Putamen (tissue), 1 donor: ENCODE data around the gene RAD51B.
A peak's percentile ranks its signal among the peaks of the same experiment; 100 is the strongest.

Experiments used
- DNase-seq: peaks from one replicate; pipeline ENCODE4 v3.0.0-alpha.2; 2016; ENCODE audit warnings: low spot score

Gene RAD51B

DNA sequence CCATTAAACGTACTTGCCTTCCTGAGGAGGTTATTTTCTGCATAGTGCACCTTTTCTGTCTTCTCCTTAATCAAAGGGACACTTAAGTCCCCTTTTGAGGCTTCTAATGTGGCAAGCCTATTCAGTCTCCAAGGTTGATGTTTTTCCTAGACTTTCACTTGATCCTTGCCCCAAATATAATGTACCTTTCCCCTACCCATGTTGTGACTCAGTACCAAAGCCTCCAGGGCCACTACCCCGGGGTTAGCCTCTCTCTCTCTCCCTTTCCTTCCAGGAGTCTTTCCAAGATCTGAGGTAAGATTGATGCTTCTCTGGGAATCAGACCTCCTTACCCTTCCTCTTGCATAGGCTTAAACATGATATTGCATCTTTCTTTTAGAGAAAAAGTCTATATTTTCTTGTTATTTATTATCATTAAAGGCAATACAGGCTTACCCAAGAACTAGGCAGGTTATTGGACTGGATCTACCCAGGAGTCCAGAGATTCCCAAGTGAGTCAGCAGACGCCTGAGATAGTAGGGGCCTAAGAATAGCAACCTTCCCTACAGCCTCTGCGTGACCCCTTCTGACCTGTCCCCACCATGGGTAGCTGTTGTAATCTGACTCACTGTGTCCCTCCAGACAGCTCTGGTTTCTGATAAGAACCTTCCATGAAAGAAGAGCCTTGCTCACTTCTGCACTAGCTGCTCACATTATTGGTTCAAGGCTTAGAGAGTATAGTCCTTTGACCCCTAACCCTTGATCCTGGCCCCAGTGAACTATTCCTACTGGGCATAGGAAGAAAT lies 800.4 kb downstream of the RAD51B start:
- no peak for DNase-seq

DNA sequence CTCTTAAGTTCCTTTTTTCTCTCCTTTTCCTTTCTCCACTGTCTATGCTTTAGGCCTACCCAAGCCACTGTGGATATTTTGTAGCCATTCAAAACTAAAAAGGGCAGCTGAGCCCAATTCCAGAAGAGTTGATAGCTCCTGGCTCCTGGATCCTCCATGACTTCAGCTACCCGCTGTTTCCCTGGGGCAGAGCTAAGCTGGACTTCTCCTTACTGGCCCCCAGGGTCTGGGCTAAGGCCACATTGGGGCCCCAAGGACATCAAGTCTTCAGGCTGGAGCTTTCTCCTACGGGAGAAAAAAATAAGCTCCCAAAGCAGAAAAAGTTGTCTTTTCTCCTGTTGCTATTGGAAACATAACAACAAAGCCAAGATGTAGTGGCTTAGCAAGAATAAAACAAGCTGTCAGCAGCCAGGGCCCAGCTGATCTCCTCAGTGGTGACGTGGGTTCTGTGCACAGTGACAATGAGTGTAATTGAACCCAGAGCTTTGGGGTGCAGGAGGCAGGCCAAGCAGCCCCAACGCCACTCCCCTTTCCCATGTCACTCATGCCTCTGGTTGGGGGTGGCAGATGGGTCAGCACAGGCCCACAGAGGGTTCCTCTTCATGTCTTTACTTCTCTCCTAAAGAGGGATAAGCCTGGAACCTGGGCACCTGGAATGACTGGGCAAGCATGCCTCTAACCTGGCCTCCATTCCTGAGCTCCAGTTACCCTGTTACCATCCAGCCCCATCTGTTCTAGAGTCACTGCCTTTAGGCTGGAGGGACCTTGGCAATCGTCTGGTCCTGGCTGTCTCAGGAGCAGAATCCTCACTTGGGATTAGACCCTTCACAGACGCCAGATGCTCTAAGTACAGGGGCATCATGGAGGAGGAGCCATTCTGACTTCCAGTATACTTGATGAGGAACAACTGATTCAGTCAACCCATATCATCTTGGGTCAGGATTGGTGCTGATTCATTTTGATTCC lies 802.1 kb downstream of the RAD51B start:
- DNase-seq, result peak; percentile 51

DNA sequence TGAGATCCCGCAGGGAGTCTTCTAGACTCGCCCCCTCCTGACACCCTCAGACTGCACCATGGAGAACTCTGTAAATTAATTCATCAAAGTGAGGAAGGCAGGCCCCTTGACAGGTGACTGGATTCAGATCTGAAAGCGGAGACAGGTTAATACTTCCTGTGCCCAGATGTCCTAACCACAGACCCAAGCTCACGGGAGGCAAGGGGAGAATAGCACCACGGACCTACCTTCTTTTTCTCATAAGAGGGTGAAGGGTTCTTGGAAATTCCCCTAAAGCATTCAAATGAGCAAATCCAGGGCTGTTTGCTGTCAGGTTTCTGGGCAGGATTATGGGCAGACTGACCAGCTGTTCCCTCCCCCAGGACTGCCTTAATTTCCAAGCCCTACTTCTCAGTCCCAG lies 803.3 kb downstream of the RAD51B start:
- DNase-seq, result no peak

DNA sequence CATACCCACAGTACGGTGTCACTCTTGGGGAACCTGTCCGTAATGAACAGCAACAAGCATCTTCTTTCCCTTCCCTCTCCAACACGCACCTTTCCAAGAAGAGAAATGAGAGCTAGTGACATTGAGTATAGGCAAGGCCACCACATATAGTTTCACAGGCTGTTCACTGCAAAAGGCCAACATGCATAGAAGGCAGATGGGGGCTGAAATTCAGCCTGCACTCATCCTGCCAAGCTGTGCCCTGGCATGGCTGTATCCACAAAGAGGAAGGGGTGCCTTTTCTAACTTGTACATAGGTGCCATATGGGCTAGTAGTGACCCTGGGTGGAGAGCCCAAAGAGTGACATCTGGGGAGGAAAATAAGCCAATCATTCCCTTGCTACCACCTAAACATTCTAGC lies 803.7 kb downstream of the RAD51B start:
- no peak for DNase-seq

DNA sequence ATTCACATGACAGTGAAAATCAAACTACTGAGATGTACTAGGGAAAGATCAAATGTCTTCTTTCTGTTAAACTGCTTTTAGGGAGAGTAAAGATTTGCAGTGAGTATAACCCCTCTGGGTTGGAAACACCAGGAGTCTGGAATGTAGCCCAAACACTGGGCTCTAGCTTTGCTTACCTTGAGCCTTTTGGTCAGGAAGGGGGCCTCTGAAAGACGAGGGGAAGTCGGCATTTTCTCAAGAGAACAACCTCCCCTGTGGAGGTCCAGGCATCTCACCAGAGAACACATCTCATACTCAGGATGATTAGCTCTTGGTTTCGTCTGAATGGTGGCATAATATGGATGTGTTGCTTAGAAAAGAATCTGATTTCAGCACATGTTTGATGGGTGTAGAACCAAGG lies 804.2 kb downstream of the RAD51B start:
- no peak for DNase-seq

DNA sequence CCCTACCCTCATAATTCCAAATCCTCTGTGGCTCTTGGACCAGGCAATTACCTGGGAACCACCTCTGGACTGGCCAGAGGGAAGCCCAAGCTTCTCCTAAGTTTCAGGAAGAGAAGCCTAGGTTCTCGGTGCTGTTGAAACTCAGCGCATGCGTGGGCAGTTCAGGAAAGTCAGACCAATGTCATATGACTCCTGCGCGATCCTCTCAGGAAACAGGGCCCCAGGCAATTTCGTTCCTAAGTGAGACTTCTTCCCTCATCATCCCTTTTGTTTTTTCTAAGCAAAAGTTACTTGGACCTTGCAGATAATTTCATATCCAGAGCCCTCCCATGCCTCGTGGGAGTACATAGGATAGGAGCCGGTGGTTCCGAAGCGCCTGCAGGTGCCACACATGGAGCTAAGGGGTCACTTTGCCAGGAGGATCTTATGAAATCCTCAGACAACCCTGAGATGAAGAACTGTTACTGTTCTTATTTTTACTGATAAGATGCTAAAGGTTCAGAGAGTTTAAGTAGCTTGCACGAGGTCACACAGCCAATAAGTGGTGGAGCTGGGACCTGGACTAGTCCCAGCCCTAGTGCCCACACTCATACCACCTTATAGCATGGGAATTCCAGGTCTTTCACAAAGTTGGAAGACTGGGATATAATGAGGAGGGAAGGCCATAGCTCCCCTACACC lies 805.1 kb downstream of the RAD51B start:
- DNase-seq, result no peak

DNA sequence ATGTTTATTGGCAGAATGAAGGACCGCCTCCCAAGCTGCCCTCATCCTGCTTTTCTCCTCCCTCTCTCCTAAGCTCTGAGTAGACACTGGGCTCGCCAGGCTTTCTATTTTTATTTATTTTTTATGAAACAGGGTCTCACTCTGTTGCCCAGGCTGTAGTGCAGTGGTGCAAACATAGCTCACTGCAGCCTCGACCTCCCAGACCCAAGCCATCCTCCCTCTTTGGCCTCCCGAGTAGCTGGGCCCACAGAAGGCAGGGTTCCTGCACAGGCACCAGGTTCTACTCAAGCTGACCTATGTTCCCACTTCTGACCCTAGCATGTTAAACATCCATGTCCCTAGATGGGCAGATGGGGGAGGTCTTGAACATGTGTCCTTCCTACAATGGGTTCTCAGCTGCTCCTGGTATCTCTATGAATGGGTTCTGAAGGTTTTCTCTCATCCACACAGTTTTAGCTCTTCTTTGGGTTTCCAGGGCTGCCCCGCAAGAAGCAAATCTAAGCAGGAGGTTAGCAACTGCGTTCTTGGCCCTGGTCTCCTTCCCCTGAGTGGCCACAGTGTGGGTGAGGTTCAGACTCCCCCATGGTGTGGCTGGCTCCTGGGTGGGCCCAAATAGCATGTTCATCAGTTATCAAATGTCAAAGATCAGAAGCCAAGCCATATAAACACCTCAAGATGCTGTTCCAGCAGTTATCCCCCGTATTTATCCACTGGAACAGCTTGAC lies 805.9 kb downstream of the RAD51B start:
- no peak for DNase-seq

DNA sequence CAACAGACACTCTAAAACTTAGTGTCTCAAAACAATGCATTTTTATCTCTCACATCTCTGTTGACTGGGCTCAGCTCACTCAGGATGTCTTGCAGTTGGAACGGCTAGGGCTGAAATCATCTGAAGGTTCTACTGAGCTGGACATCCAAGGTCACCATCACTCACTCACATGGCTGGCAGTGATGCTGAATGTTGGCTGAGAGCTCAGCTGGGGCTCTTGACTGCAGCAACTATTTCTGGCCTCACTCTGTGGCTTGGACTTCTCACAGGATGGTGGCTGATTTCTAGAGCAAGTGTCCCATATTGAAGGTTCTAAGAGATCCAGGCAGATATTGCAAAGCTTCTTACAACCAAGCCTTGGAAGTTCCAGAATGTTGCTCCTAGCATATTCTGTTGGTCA lies 806.8 kb downstream of the RAD51B start:
- DNase-seq, result no peak

DNA sequence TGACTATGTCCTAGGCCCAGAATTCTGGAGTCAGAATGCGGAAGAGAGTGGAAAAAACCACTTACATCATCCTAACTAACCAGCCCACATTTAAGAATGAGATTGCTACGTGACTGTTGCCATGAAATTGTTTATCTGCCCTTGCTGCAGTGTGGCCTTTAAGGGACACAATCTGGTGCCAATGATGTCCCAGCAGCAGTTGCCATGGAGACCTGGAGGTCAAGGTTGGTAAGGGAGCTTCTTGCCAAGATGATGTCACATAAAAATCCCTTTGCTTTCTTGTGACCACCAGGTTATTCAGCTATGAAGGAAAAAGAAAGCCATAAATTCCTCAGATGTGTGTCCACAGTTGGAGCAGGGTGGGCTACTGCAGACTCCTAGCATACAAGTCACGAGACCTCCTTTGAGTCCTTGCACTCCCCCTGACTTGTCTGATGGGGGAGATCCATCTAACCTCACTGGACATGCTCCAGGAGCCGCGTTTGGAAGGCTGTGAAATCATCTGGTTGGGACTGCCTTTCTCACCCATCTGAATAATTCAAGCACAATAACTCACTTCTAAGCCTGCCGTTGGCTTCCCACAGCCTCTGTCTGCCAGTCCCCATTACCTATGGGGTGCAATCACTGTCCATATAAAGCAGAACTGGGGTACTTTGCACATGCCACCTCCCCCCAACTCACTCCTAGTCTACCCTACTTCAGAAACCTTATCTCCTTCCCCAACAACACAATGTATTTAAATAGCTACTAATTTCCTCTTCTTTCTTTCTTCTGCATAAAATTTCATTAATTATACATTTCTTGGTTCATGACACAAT lies 807.7 kb downstream of the RAD51B start:
- DNase-seq, result no peak

DNA sequence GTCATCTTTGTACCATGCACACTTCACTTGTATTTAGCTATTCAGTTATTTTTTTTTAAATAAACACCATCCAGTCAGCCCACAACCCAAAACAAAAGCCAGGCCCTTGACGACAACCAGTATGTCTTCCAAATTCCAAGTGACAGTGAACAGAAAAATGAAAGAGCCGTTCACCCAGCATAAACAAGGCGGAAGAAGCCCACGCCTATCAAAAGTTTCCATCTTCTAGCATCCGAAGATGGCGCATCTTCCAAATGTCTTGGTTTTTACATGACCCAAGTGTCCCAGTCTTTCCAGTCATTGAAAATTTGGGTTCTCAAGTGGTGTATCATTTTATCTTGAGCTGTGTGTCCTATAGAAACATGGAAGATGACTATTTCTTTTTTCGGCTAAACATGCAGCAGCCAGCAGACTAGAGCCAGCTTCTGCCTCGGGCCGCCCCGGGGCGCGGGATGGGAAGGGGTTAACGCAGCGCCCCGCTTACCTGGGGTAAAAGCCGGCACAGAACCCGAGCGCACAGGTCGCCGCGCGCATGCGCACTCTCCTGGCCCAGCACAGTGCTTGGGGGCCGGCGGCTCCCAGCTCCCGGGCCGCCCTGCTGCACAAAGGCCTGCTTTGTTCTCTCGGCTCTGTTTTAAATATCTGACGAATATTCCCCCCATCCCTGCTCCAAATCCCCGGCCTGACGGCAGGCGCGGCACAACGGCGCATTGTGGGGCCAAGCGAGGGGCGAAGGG lies 808.5 kb downstream of the RAD51B start:
- peak; percentile 89 for DNase-seq

DNA sequence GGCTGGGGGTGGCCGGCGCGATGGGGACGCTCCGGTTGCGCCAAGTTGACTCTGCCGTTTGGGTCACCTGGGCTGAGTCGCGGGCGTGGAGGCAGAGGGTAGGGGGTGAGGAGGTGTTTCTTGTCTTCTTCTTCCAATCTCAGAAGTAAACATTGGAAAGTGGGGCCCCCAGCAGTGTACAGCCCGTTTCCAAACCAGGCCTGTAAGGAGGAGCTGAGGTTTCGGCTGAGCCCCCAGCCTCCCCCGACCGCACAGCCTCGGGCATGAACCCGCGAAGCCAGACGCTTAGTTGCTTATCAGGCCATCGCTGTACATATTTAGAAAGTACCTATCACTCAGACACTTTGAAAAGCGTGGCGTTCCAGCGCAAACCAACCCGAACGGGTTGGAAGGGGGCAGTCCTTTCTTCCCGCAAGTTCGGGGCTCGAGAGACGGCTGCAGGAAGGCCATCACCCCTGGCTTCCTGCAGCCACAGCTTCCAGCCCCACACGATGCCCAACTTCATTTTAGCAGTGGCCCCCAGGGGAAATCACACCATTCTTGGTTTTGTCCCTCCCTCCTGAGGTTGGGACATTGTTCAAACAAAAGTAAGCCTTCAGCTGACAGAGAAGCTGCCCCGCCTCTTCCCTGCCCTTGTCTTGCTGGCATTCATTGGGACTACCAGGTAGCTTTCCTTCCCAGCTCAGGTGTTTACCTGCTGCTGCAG lies 809.2 kb downstream of the RAD51B start:
- no peak for DNase-seq

DNA sequence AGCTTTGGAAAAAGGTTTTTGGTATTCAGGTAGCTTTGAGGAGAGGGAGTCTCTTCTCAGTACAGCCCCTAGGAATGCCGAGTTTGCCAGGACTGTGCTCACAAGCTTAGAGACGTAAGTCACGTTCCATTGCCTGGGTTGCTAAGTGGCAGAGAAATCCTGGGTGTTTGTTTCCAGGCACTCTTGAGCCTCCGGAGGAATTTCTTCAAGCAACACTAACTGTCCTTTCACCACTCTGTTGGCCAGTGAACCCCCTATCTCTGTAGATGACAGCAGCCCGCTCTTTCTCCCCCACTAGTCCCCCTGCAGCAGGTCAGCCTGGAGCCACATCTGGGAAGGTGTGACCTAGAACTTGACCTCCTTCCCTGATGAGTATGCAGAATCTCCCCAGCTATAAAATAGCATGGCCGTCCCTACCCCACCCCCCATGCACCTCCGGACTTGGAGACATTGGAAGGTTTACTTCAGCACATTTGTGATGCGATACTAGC lies 810.5 kb downstream of the RAD51B start:
- no peak for DNase-seq

DNA sequence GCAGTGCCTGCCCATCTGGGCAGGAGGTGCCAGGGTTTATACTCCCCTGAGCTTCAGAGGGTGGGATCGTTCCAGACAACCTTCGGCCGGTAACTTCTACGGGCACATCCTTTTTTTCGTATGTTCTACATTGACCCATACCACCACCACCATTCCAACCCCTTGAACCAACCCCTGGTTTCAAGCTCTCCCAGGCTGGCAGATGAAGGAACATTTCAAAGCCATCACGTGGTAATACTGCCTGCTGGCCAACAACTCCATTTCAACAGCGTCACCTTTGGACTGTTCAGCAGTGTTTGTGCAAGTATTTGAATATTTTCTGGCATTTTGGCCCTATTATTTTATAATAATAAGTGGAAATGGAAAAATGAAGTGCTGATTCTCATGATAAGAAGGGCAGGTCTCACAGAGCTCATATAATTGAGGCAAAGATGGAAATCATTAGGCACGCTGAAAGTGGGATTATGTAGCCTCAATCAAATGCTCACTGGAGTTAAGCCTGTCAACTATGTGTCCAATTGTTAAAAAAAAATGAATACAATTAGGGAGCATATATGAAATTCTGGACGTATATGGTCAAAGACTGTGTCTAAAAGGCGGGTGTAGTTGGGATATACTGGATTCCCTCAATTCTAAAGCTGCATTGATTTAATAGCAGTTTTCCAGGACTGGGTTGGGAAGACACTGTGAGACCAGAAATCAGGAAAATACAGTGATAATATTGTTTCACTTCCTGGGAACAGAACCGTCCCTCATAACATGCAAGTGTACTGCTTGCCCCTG lies 811.2 kb downstream of the RAD51B start:
- no peak for DNase-seq

DNA sequence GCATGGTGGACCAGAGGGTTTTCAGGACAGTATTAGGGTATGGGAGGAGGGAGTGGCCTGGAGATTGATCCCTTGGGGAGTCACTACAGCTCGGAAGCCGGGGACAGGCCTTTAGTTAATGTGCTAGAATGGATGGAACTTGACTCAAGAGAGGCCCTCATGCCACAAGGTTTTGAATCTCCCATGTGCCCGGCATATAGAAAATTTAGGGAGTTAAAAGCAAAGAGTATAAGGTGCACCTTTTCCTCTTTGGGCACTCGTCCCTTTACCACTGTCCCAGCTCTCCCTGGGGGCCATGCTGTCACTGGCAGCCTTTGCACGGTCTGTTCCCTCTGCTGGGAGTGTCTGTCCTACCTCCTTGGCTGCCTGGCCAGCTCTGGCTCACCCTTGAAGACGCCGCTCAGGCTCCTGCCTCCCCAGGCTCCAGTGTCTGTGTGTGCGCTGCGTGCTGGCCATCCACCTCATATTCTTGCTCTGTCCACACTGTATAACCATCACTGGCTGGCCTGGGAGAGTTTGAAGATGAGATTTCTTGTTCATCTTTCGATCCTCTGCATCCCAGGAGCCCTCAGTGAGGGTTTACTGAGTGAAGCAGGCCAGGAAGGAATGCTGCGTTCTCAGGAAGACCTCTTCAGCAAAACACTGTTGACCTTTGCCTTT lies 811.9 kb downstream of the RAD51B start:
- no peak for DNase-seq

DNA sequence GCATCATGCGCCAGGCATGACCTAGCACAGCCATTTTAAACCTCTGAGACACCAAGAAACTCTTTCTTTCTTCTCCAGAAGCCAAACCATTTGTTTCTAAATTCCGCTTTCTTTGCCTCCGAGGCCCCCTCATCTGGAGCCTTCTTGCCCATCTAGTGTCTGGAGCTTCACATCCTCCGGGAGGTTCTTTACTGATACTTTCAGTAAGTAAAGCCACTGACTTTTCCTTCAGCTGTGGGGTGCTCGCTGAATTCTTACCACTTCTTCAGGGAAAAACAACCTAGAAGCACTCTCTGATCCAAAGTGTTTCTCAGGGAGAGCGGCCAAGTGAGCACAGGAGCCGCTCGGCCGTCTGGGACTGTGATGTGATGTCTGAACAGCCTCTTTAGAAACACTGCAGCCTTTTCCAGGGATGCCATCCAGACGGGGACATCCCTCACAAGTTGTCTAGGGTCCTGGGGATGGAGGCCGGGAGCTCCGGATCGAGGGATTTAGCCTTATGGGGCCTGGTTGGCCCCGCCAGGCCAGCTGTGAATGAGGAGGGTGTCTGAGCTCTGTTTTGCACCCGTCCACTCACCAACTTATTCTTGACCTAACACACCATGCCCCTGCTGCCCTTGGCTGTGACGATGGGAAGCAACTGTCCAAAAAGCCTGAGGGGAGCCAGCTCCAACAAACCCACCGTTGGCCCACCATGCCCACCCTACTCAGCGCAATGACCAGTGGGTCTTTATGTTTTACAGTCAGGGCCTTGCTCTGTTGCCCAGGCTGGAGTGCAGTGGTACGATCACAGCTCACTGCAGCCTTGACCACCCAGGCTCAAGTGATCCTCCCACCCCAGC lies 812.7 kb downstream of the RAD51B start:
- no peak for DNase-seq

DNA sequence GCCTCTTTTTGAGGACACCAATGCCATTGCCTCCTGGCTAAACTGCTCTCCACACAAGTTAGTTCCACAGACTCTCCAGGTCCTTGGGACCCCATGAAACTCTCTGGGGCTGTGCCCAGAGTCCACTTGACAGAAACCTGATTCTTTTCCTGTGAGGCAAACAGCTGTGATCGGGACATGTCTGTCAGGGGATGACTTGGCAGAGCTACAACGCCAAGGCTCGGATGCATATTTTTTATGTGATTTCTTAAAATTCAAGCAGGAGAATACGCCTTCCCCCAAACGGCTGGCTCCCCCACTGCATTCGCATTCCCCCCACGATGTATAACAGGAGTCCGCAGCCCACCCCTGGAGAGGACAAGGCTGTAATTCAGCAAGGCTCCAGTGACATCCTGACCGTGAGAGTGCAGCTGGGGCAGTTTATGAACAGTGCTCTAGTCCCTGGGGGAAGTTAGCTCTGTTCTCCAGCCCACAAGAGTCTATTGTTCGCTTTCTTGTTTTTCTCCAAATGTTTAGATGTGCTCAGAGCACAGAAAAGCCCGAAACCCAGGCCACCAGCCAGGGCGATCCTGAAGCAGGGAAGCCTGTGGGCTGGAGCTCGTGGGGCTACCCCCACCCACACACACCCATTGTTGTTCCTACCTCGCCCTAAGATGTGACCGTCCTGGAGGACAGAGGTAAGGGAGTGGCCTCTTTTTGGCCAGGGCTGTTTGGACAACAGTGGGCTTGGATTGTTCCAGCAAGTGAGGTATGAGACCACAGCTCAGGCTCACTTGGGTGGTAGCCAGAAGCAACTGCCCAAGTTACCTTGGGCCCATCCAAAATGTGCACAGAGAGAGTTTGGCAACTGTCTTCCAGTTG lies 813.8 kb downstream of the RAD51B start:
- peak; percentile 93 for DNase-seq
